HL-60 (cell line): Measurements from ENCODE around the gene GFPT2.
A peak's percentile ranks its signal among the peaks of the same experiment; 100 is the strongest.

Experiments
- DNase-seq, 2 experiments: peaks; one replicate each; pipeline ENCODE4 v3.0.0-alpha.2; 2010 to 2020; ENCODE audit warnings: low read depth in 1 of 2, low spot score in 1 of 2
- H3K27ac ChIP-seq: fragments of 250-450 bp; sonication (Bioruptor Pico); replicated peaks from 2 replicates; pipeline ENCODE4 v1.5.1; 2020; ENCODE audit warnings: mild to moderate bottlenecking, moderate library complexity
- H3K27me3 ChIP-seq: fragments of 250-450 bp; sonication (Bioruptor Pico); 2 replicates; pipeline ENCODE4 v1.5.1; 2021; ENCODE audit warnings: mild to moderate bottlenecking, moderate library complexity; ENCODE audit not compliant: insufficient read depth, poor library complexity, severe bottlenecking
- H3K4me3 ChIP-seq: replicated peaks from 2 replicates; pipeline ENCODE4 v1.5.1; 2011; ENCODE audit warnings: mild to moderate bottlenecking, control low read depth, low read length; ENCODE audit not compliant: insufficient read depth
- CTCF ChIP-seq: IDR thresholded peaks from one replicate; pipeline ENCODE4 v1.5.1; 2011; ENCODE audit warnings: low read length, control low read depth, inconsistent platforms; ENCODE audit not compliant: insufficient read depth
- GABPA ChIP-seq: IDR thresholded peaks from 2 replicates; pipeline ENCODE4 v1.6.1; 2012; ENCODE audit warnings: low read depth
- POLR2AphosphoS5 ChIP-seq: IDR thresholded peaks from 2 replicates; pipeline ENCODE4 v1.6.1; 2012; ENCODE audit warnings: low read depth
- REST ChIP-seq: IDR thresholded peaks from 2 replicates; pipeline ENCODE4 v1.6.1; 2012; ENCODE audit warnings: low read depth; ENCODE audit not compliant: insufficient replicate concordance
- SPI1 ChIP-seq: IDR thresholded peaks from 2 replicates; pipeline ENCODE4 v1.6.1; 2012; ENCODE audit warnings: low read depth, mild to moderate bottlenecking, borderline replicate concordance

Gene GFPT2

GRCh38 chr5:180274695-180275094, 78.4 kb downstream of the GFPT2 start:
- TF ChIP-seq GABPA (no peak), POLR2AphosphoS5 (no peak), CTCF (no peak), REST (no peak), SPI1 (no peak)
- Histone ChIP-seq H3K27me3 (no peaks in the 10 kb centered on the region), H3K27ac (no peak overlapping the region), H3K4me3 (no peak overlapping the region)
- no peak for DNase-seq

GRCh38 chr5:180271221-180271620, 81.9 kb downstream of the GFPT2 start:
- no peak overlapping the region for H3K4me3 ChIP-seq
- peak; percentile 62 to 72 for DNase-seq
- TF ChIP-seq SPI1: peak; percentile 73; the same call in 1 of the 2 replicates
- TF ChIP-seq POLR2AphosphoS5: no peak
- H3K27ac ChIP-seq: no peak overlapping the region
- no peaks in the 10 kb centered on the region for H3K27me3 ChIP-seq

GRCh38 chr5:180259260-180259611, 93.9 kb downstream of the GFPT2 start:
- H3K27me3 ChIP-seq: no peaks in the 10 kb centered on the region
- DNase-seq: no peak
- TF ChIP-seq CTCF: no peak
- no peak for TF ChIP-seq POLR2AphosphoS5
- no peak for TF ChIP-seq REST
- TF ChIP-seq SPI1: no peak
- TF ChIP-seq GABPA: no peak
- H3K27ac ChIP-seq: no peak overlapping the region
- H3K4me3 ChIP-seq: no peak overlapping the region

- Histone ChIP-seq H3K27me3 (no peaks in the 10 kb centered on the region), H3K4me3 (no peak overlapping the region), H3K27ac (no peak overlapping the region)
- no peak for DNase-seq
- no peak for TF ChIP-seq POLR2AphosphoS5
- TF ChIP-seq SPI1: no peak
- TF ChIP-seq GABPA: no peak
- TF ChIP-seq REST: no peak
- TF ChIP-seq CTCF: no peak
These were observed 99.9 kb downstream of the GFPT2 start for GRCh38 chr5:180253036-180253824.
